ES-I3 (cell line): ENCODE results near the gene C12orf57.

Source experiments
- H3K36me3 ChIP-seq: 2 replicates; pipeline ENCODE4 v1.6.1; 2013; ENCODE audit warnings: mild to moderate bottlenecking, low read length, control low read depth, moderate library complexity; ENCODE audit not compliant: insufficient read depth
- H3K4me1 ChIP-seq: 2 replicates; pipeline ENCODE4 v1.6.1; 2013; ENCODE audit warnings: mild to moderate bottlenecking, control low read depth, low read length; ENCODE audit not compliant: insufficient read depth
- H3K9ac ChIP-seq: 2 replicates; pipeline ENCODE4 v1.6.1; 2013; ENCODE audit warnings: low read depth, mild to moderate bottlenecking, low read length, moderate library complexity
- H3K9me3 ChIP-seq: 2 replicates; pipeline ENCODE4 v1.6.1; 2013; ENCODE audit warnings: mild to moderate bottlenecking, low read length, moderate library complexity; ENCODE audit not compliant: control insufficient read depth, insufficient read depth

C12orf57 gene

DNA sequence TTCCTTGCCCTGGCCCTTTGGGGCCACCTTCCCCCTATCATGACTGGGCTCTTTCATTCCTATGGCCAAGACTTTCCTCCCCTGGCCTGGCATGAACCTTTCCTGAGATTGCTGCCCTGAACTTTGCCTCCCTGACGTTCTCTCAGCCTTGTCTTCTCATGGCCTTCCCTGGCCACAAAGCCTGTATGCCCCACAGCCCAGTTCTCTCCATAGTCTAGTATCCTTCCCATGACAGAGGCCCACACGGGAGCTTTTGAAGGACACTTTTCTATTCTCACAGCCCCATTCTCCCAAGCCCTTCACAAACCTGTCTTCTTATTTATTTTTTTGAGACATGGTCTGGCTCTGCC lies 4.7 kb upstream of the C12orf57 start:
- Histone ChIP-seq H3K36me3 (peaks cover 8% of the 10 kb centered on the region; the same call in 1 of the 2 replicates), H3K9me3 (no peaks in the 10 kb centered on the region), H3K4me1 (no peaks in the 10 kb centered on the region; the same call in 1 of the 2 replicates), H3K9ac (no peak overlapping the region; the same call in 1 of the 2 replicates)

GRCh38 chr12:6941267-6941666 lies 2.6 kb upstream of the C12orf57 start:
- Histone ChIP-seq H3K4me1 (peaks cover 11% of the 10 kb centered on the region), H3K9me3 (no peaks in the 10 kb centered on the region), H3K36me3 (0 out of 2 replicates have a peak, but pooled peaks cover 4% of the 10 kb centered on the region), H3K9ac (no peak overlapping the region)

- 0 out of 2 replicates have a peak, but pooled peaks cover 4% of the 10 kb centered on the region for H3K36me3 ChIP-seq
- H3K4me1 ChIP-seq = peaks cover 11% of the 10 kb centered on the region
- no peak overlapping the region for H3K9ac ChIP-seq
- no peaks in the 10 kb centered on the region for H3K9me3 ChIP-seq
These were observed 2.0 kb upstream of the C12orf57 start for GRCh38 chr12:6941782-6942181.

GRCh38 chr12:6942331-6942665 lies 1.5 kb upstream of the C12orf57 start:
- Histone ChIP-seq H3K4me1 (peaks cover 11% of the 10 kb centered on the region), H3K9me3 (no peaks in the 10 kb centered on the region), H3K36me3 (0 out of 2 replicates have a peak, but pooled peaks cover 4% of the 10 kb centered on the region), H3K9ac (no peak overlapping the region)

DNA sequence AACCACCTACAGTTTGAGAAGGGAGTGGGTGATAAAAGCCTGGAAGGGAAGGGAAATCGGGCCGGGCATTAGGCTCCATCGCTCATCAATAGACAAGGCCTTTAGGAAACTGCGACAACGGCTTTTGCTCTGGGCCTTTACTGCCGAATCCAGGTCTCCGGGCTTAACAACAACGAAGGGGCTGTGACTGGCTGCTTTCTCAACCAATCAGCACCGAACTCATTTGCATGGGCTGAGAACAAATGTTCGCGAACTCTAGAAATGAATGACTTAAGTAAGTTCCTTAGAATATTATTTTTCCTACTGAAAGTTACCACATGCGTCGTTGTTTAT lies 467 bp upstream of the C12orf57 start:
- H3K36me3 ChIP-seq = 0 out of 2 replicates have a peak, but pooled peaks cover 4% of the 10 kb centered on the region
- peak overlapping the region; percentile 65 for H3K9ac ChIP-seq
- no peaks in the 10 kb centered on the region for H3K9me3 ChIP-seq
- peaks cover 11% of the 10 kb centered on the region for H3K4me1 ChIP-seq

DNA sequence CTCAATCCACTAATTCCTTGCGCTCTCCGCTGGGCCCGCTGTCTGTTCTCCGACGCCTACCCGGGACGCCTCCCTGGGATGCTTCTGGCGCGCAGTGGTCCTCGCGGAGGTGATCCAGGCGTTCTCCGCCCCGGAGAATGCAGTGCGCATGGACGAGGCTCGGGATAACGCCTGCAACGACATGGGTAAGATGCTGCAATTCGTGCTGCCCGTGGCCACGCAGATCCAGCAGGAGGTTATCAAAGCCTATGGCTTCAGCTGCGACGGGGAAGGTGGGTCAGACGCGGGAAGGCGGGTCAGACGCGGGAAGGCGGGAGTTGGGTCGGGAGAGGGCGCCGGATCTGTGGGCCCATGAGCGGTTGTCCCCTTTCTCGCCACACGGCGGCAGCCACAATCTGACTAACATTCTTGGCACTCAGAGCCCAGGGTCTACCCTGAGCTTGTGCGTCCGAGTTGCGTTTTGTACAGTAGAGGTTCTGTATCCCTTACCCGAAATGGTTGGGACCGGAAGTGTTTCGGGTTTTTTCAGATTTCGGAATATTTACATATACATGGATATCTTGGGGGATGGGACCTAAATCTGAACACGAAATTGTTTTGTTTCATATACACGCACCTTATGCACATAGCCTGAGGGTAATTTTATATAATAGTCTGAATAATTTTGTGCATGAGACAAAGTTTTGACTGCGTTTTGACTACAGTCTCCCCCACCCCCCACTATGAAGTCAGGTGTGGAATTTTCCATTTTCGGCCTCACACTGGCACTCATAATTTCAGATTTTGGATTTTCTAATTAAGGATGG lies 762 bp downstream of the C12orf57 start:
- Histone ChIP-seq H3K9ac (peak overlapping the region; percentile 65), H3K4me1 (peaks cover 11% of the 10 kb centered on the region), H3K9me3 (no peaks in the 10 kb centered on the region), H3K36me3 (0 out of 2 replicates have a peak, but pooled peaks cover 4% of the 10 kb centered on the region)

GRCh38 chr12:6945613-6946012 lies 1.8 kb downstream of the C12orf57 start:
- Histone ChIP-seq H3K36me3 (0 out of 2 replicates have a peak, but pooled peaks cover 4% of the 10 kb centered on the region), H3K9ac (peak overlapping the region; percentile 29; the same call in 1 of the 2 replicates), H3K9me3 (no peaks in the 10 kb centered on the region), H3K4me1 (peaks cover 14% of the 10 kb centered on the region)

DNA sequence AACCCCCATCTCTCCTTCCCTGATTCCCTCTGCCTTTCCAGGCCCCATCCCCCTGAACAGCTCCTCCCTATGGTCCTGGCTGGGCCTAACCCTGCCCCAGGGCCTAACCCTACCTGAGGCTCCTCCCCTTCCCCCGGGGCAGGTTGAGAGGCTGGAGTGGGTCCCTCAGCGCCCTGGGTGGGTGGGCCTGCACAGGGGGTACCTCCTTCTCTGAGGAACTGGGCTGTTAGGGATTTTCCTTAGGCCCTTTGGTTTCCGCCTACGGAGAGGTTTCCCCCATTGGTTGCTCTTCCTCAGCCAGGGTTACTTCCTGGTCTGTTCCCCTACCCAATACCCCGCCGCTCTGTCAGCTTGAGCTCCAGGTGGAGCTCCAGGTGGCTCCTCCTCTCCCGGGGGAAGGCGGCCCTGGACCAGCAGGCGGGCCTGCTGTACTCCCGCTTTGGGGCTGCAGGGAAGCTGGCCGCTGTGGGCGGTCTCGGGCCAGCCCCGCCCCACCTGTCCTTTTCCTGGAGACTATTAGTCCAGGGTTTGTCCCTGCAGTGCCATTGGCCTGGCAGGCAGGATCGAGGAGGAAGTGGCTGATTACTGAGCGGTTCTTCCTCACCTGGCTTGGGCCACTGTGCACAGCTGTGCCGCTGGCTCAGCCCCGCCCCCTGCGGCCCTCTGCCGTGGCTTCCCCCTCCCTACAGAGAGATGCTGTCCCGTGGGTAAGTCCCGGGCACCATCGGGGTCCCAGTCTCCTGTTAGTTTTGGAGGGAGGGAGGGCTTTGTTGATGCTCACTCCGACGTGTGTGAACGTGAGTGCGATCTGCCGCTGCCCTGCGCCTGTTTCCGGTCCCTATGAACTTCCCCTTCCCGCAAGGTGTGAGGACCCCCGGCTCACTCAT lies 2.5 kb downstream of the C12orf57 start:
- H3K4me1 ChIP-seq = peaks cover 20% of the 10 kb centered on the region

GRCh38 chr12:6946920-6947374 lies 3.1 kb downstream of the C12orf57 start:
- H3K36me3 ChIP-seq = no peaks in the 10 kb centered on the region
- H3K9me3 ChIP-seq = no peaks in the 10 kb centered on the region
- H3K4me1 ChIP-seq = peaks cover 27% of the 10 kb centered on the region
- peak overlapping the region; percentile 47 for H3K9ac ChIP-seq

More for the DNA sequence above, 2.5 kb downstream of the C12orf57 start:
- no peaks in the 10 kb centered on the region for H3K9me3 ChIP-seq
- peak overlapping the region; percentile 47 for H3K9ac ChIP-seq
- H3K36me3 ChIP-seq = 0 out of 2 replicates have a peak, but pooled peaks cover 2% of the 10 kb centered on the region

- H3K9ac ChIP-seq = no peak overlapping the region
- no peaks in the 10 kb centered on the region for H3K36me3 ChIP-seq
- no peaks in the 10 kb centered on the region for H3K9me3 ChIP-seq
- H3K4me1 ChIP-seq = peaks cover 33% of the 10 kb centered on the region
These were observed 3.8 kb downstream of the C12orf57 start for GRCh38 chr12:6947615-6948014.

- H3K9me3 ChIP-seq = no peaks in the 10 kb centered on the region
- H3K9ac ChIP-seq = no peak overlapping the region
- no peaks in the 10 kb centered on the region for H3K36me3 ChIP-seq
- peaks cover 43% of the 10 kb centered on the region for H3K4me1 ChIP-seq
These were observed 5.2 kb downstream of the C12orf57 start for GRCh38 chr12:6948873-6949594.

DNA sequence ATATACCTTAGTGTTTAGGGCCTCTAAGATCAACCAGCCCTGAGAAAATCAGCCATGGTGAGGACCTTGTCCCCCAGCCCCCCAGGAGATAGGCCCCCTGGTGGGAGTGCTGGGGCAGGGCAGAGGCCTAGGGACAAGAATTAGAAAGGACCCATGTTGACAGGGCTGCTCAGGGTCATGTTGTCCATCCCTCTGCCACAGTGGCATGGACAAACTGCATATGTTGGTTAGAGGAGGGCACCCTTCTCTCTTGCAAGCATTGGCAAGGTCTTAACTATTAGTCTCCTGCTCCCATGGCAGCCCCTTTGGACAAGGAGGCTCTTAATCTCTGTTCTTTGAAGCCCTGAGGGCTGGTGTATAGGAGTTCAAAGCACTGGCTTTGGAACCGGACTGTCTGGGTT lies 6.6 kb downstream of the C12orf57 start:
- Histone ChIP-seq H3K36me3 (no peaks in the 10 kb centered on the region), H3K4me1 (peaks cover 36% of the 10 kb centered on the region), H3K9me3 (no peaks in the 10 kb centered on the region), H3K9ac (no peak overlapping the region)

DNA sequence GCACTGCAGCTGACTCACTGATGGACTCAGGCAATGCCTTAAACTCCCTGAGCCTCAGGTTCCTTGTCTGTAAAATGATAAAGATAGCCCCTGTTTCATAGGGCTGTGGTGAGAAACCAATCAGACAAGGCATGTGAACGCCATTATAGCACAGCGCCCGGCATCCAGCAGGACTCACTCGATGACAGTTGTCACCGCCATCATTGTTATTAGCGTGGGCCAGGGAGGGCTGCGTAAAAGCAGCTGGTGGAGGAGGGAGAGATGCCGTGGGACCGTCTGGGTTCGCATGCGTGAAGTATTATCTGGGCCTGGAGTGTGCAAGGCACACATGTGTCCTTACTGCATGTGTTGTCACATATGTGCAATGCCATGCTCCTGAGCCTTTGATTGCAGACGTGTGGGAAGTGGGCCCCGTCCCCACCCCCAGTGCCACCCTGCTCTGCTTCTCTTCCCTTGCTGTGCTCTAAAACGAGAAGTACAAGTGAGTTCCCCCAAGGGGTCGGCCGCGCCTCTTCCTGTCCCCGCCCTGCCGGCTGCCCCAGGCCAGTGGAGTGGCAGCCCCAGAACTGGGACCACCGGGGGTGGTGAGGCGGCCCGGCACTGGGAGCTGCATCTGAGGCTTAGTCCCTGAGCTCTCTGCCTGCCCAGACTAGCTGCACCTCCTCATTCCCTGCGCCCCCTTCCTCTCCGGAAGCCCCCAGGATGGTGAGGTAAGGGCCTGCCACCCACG lies 7.2 kb downstream of the C12orf57 start, which contains the start of gene PTPN6:
Gene PTPN6 (plus strand): TSS at position 546 of the 730 bp plus-strand sequence. CDS start 157 bp downstream, at position 703.
- no peaks in the 10 kb centered on the region for H3K9me3 ChIP-seq
- H3K36me3 ChIP-seq = no peaks in the 10 kb centered on the region
- no peak within 1 kb of the TSS for H3K9ac ChIP-seq
- H3K4me1 ChIP-seq = peaks cover 32% of the 10 kb centered on the region
